Ishikawa (cell line): ENCODE measurements around the gene MTA1.

Experiments
- CEBPB ChIP-seq: IDR thresholded peaks from 2 replicates; pipeline ENCODE4 v1.6.1; 2012
- CREB1 ChIP-seq: IDR thresholded peaks from 2 replicates; pipeline ENCODE4 v1.6.1; 2012; ENCODE audit warnings: low read depth
- EGR1 ChIP-seq: IDR thresholded peaks from 2 replicates; pipeline ENCODE4 v1.6.1; 2012
- EP300 ChIP-seq: IDR thresholded peaks from 2 replicates; pipeline ENCODE4 v1.6.1; 2012; ENCODE audit warnings: borderline replicate concordance
- FOXM1 ChIP-seq: IDR thresholded peaks from 2 replicates; pipeline ENCODE4 v1.6.1; 2012; ENCODE audit warnings: low read depth, borderline replicate concordance
- MAX ChIP-seq: IDR thresholded peaks from 2 replicates; pipeline ENCODE4 v1.6.1; 2012
- NFIC ChIP-seq: IDR thresholded peaks from 2 replicates; pipeline ENCODE4 v1.6.1; 2012
- RAD21 ChIP-seq: IDR thresholded peaks from 2 replicates; pipeline ENCODE4 v1.6.1; 2012; ENCODE audit warnings: low read depth
- REST ChIP-seq: IDR thresholded peaks from 2 replicates; pipeline ENCODE4 v1.6.1; 2012; ENCODE audit warnings: low read depth, mild to moderate bottlenecking
- TAF1 ChIP-seq: IDR thresholded peaks from 2 replicates; pipeline ENCODE4 v1.6.1; 2012; ENCODE audit warnings: low read depth, mild to moderate bottlenecking
- TCF12 ChIP-seq: IDR thresholded peaks from 2 replicates; pipeline ENCODE4 v1.6.1; 2012; ENCODE audit warnings: low read depth
- TEAD4 ChIP-seq: IDR thresholded peaks from 2 replicates; pipeline ENCODE4 v1.6.1; 2012
- YY1 ChIP-seq: IDR thresholded peaks from 2 replicates; pipeline ENCODE4 v1.6.1; 2012; ENCODE audit warnings: low read depth
- ZBTB7A ChIP-seq: IDR thresholded peaks from 2 replicates; pipeline ENCODE4 v1.6.1; 2012; ENCODE audit warnings: low read depth
- TF ChIP-seq, protein P1 (sequence below): IDR thresholded peaks from 2 replicates; pipeline ENCODE4 v1.6.1; 2012

Gene MTA1

GRCh38 chr14:105468621-105469241 lies 49.1 kb downstream of the MTA1 start:
- TF ChIP-seq NFIC, result peak; percentile 93
- TF ChIP-seq, protein P1, sequence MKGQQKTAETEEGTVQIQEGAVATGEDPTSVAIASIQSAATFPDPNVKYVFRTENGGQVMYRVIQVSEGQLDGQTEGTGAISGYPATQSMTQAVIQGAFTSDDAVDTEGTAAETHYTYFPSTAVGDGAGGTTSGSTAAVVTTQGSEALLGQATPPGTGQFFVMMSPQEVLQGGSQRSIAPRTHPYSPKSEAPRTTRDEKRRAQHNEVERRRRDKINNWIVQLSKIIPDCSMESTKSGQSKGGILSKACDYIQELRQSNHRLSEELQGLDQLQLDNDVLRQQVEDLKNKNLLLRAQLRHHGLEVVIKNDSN, result 0 out of 2 replicates have a peak, but pooled peaks have one; percentile 9
- TF ChIP-seq FOXM1, result 0 out of 2 replicates have a peak, but pooled peaks have one; percentile 22
- TF ChIP-seq TCF12, result peak; percentile 87
- TF ChIP-seq TEAD4, result no peak
- no peak for TF ChIP-seq CREB1
- TF ChIP-seq EP300, result peak; percentile 88
- no peak for TF ChIP-seq CEBPB
- TF ChIP-seq ZBTB7A, result peak; percentile 85; the same call in 1 of the 2 replicates
- TF ChIP-seq REST, result no peak
- TF ChIP-seq MAX, result 0 out of 2 replicates have a peak, but pooled peaks have one; percentile 61
- TF ChIP-seq RAD21, result no peak
- TF ChIP-seq EGR1, result peak; percentile 74
- no peak for TF ChIP-seq TAF1
- TF ChIP-seq YY1, result 0 out of 2 replicates have a peak, but pooled peaks have one; percentile 13

DNA sequence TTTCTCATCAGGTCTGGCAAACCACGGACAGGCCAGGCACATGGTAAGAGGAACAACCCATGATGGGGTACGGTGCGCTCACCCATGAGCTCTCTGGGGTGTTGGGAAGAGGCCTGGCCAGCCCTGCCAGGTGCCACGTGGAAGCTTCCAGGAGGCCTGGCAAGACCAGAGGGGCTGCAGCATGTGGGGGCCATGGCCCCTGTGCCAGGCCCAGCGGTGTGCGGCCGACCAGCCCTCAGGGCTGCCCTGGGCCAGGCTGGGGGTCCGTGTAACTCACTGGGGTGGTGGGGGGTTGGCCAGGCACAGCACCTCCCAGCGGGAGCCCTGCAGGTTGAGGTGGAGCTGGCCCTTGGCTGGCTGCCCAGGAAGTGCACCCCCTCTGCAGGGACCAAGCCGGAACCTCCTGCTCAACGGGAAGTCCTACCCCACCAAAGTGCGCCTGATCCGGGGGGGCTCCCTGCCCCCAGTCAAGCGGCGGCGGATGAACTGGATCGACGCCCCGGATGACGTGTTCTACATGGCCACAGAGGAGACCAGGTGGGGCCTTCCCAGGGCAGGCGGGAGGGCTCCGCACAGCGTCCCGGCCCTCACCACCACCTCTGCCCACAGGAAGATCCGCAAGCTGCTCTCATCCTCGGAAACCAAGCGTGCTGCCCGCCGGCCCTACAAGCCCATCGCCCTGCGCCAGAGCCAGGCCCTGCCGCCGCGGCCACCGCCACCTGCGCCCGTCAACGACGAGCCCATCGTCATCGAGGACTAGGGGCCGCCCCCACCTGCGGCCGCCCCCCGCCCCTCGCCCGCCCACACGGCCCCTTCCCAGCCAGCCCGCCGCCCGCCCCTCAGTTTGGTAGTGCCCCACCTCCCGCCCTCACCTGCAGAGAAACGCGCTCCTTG lies 50.1 kb downstream of the MTA1 start:
- no peak for TF ChIP-seq RAD21
- peak; percentile 30; the same call in 1 of the 2 replicates for TF ChIP-seq EGR1
- TF ChIP-seq YY1, result peak; percentile 60
- peak; percentile 80; the same call in 1 of the 2 replicates for TF ChIP-seq ZBTB7A
- TF ChIP-seq FOXM1, result peak; percentile 85
- TF ChIP-seq CEBPB, result no peak; the same call in 1 of the 2 replicates
- no peak for TF ChIP-seq TAF1
- peak; percentile 99 for TF ChIP-seq NFIC
- TF ChIP-seq TCF12, result peak; percentile 97
- TF ChIP-seq EP300, result peak; percentile 94
- TF ChIP-seq REST, result no peak
- TF ChIP-seq TEAD4, result peak; percentile 83
- TF ChIP-seq CREB1, result peak; percentile 75
- TF ChIP-seq MAX, result peak; percentile 89
- TF ChIP-seq, protein P1, result peak; percentile 53

- TF ChIP-seq YY1, result no peak
- TF ChIP-seq CREB1, result no peak
- TF ChIP-seq EGR1, result peak; percentile 51; the same call in 1 of the 2 replicates
- no peak for TF ChIP-seq REST
- TF ChIP-seq NFIC, result peak; percentile 96
- peak; percentile 67 for TF ChIP-seq EP300
- peak; percentile 72; the same call in 1 of the 2 replicates for TF ChIP-seq TCF12
- peak; percentile 31; the same call in 1 of the 2 replicates for TF ChIP-seq MAX
- TF ChIP-seq FOXM1, result no peak
- TF ChIP-seq CEBPB, result no peak
- TF ChIP-seq, protein P1, result no peak
- no peak for TF ChIP-seq TAF1
- TF ChIP-seq ZBTB7A, result no peak; the same call in 1 of the 2 replicates
- TF ChIP-seq RAD21, result peak; percentile 12; the same call in 1 of the 2 replicates
- 0 out of 2 replicates have a peak, but pooled peaks have one; percentile 8 for TF ChIP-seq TEAD4
These were observed 51.0 kb downstream of the MTA1 start for GRCh38 chr14:105470350-105471296.
